RWPE2 (cell line): ENCODE results near the gene SLC9A2.
A peak's percentile ranks its signal among the peaks of the same experiment; 100 is the strongest.

Source experiments
- ATAC-seq: fragments of 200-7000 bp; cut with Tn5 transposase; 3 replicates; pipeline ENCODE4 v1.9.1; 2021; ENCODE audit warnings: low read depth
- DNase-seq: peaks from one replicate; pipeline ENCODE4 v3.0.0-alpha.2; 2020; ENCODE audit warnings: low spot score
- H3K27ac ChIP-seq: fragments of 450-650 bp; 2 replicates; pipeline ENCODE4 v1.5.1; 2017; ENCODE audit warnings: mild to moderate bottlenecking; ENCODE audit not compliant: poor library complexity, severe bottlenecking
- H3K27me3 ChIP-seq: fragments of 250-450 bp; sonication (Bioruptor Pico); 2 replicates; pipeline ENCODE4 v1.5.1; 2021; ENCODE audit warnings: mild to moderate bottlenecking, moderate library complexity; ENCODE audit not compliant: insufficient read depth, poor library complexity, severe bottlenecking
- H3K36me3 ChIP-seq: fragments of 250-450 bp; sonication (Bioruptor Pico); 2 replicates; pipeline ENCODE4 v1.5.1; 2020; ENCODE audit warnings: low read depth, mild to moderate bottlenecking, moderate library complexity
- H3K4me1 ChIP-seq: fragments of 250-450 bp; sonication (Bioruptor Pico); 2 replicates; pipeline ENCODE4 v1.5.1; 2021; ENCODE audit warnings: mild to moderate bottlenecking, moderate library complexity; ENCODE audit not compliant: insufficient read depth, poor library complexity, severe bottlenecking
- H3K4me3 ChIP-seq: fragments of 250-450 bp; sonication (Bioruptor Pico); 2 replicates; pipeline ENCODE4 v1.5.1; 2021; ENCODE audit warnings: mild to moderate bottlenecking, moderate library complexity; ENCODE audit not compliant: severe bottlenecking
- H3K9me3 ChIP-seq: fragments of 250-450 bp; sonication (Bioruptor Pico); 2 replicates; pipeline ENCODE4 v1.5.1; 2021; ENCODE audit warnings: mild to moderate bottlenecking, moderate library complexity; ENCODE audit not compliant: severe bottlenecking
- CTCF ChIP-seq: fragments of 450-650 bp; IDR thresholded peaks from one replicate; pipeline ENCODE4 v1.5.1; 2017; ENCODE audit warnings: mild to moderate bottlenecking, moderate library complexity; ENCODE audit not compliant: poor library complexity, severe bottlenecking

The SLC9A2 gene

GRCh38 chr2:102724016-102724490 lies 104.7 kb downstream of the SLC9A2 start:
- no peak overlapping the region for H3K4me3 ChIP-seq
- no peaks in the 10 kb centered on the region for H3K9me3 ChIP-seq
- H3K27me3 ChIP-seq = no peaks in the 10 kb centered on the region
- no peak for ATAC-seq
- peaks cover 23% of the 10 kb centered on the region for H3K36me3 ChIP-seq
- no peak for TF ChIP-seq CTCF
- no peak for DNase-seq
- no peak overlapping the region for H3K27ac ChIP-seq
- H3K4me1 ChIP-seq = no peaks in the 10 kb centered on the region

DNA sequence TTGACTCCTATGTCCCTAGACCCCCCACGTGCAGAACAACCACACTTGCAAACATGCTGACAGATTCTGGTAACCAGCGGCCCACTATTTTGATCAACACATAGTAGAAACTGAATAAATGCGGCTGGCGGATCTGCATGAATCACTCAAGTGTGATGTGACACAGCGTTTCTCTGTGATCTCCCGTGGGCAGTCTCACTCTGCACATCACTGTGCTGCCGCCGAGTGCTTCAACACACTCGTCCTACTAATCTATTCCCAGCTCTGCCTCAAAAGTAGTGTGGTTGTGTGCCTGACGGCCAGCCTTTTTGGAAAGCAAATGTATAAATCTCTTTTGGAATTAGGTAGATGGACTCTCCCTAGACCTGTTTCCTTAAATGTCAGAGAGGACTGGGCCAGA lies 105.2 kb downstream of the SLC9A2 start:
- H3K27ac ChIP-seq = no peak overlapping the region
- ATAC-seq = no peak

GRCh38 chr2:102726128-102727087 lies 107.1 kb downstream of the SLC9A2 start:
- Histone ChIP-seq H3K27me3 (no peaks in the 10 kb centered on the region), H3K36me3 (peaks cover 30% of the 10 kb centered on the region), H3K9me3 (no peaks in the 10 kb centered on the region), H3K27ac (no peak overlapping the region), H3K4me1 (no peaks in the 10 kb centered on the region), H3K4me3 (no peak overlapping the region)
- TF ChIP-seq CTCF = no peak
- DNase-seq (no peak), ATAC-seq (no peak)

More for the DNA sequence above, 105.2 kb downstream of the SLC9A2 start:
- DNase-seq = no peak
- Histone ChIP-seq H3K4me1 (no peaks in the 10 kb centered on the region), H3K36me3 (peaks cover 26% of the 10 kb centered on the region), H3K4me3 (no peak overlapping the region), H3K27me3 (no peaks in the 10 kb centered on the region), H3K9me3 (no peaks in the 10 kb centered on the region)
- no peak for TF ChIP-seq CTCF

- Histone ChIP-seq H3K27me3 (no peaks in the 10 kb centered on the region), H3K9me3 (no peaks in the 10 kb centered on the region), H3K27ac (no peak overlapping the region), H3K4me3 (peak overlapping the region; percentile 82), H3K36me3 (peaks cover 13% of the 10 kb centered on the region), H3K4me1 (peaks cover 4% of the 10 kb centered on the region)
- no peak for TF ChIP-seq CTCF
- no peak for DNase-seq
- ATAC-seq = no peak
Measured at GRCh38 chr2:102735416-102736109, 116.2 kb downstream of the SLC9A2 start.

DNA sequence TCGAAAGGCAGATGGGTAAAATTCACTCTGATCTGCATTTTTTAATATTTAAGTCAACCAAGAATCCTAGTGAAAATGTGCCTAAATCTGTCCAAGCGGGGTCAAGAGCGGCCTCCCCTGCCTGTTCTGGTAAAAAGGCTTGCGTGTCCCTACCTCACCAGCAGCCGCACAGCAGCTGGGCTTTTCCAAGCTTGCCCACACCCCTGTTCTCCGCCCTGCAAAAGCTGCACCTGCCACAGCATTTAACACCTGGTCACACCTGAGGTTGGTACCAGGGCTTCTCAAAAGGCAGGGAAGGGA lies 116.7 kb downstream of the SLC9A2 start:
- peaks cover 9% of the 10 kb centered on the region for H3K36me3 ChIP-seq
- ATAC-seq = peak; percentile 59
- peaks cover 4% of the 10 kb centered on the region for H3K4me1 ChIP-seq
- no peak for TF ChIP-seq CTCF
- no peaks in the 10 kb centered on the region for H3K27me3 ChIP-seq
- no peaks in the 10 kb centered on the region for H3K9me3 ChIP-seq
- no peak for DNase-seq
- H3K4me3 ChIP-seq = peak overlapping the region; percentile 82
- no peak overlapping the region for H3K27ac ChIP-seq
